Measurements from ENCODE around the gene GLS2. TPM values are rescaled to one million over a fixed set of nuclear protein-coding genes. Genes with fewer than 3 reads are reported as not detected.
"Not testable (repeated sequence)": the region's sequence is repeated elsewhere in the genome, so short reads cannot be mapped to it uniquely, and the experiment has no call there.

Gene GLS2
- total RNA-seq, 1 experiment from 2014 or later = not detected

DNA sequence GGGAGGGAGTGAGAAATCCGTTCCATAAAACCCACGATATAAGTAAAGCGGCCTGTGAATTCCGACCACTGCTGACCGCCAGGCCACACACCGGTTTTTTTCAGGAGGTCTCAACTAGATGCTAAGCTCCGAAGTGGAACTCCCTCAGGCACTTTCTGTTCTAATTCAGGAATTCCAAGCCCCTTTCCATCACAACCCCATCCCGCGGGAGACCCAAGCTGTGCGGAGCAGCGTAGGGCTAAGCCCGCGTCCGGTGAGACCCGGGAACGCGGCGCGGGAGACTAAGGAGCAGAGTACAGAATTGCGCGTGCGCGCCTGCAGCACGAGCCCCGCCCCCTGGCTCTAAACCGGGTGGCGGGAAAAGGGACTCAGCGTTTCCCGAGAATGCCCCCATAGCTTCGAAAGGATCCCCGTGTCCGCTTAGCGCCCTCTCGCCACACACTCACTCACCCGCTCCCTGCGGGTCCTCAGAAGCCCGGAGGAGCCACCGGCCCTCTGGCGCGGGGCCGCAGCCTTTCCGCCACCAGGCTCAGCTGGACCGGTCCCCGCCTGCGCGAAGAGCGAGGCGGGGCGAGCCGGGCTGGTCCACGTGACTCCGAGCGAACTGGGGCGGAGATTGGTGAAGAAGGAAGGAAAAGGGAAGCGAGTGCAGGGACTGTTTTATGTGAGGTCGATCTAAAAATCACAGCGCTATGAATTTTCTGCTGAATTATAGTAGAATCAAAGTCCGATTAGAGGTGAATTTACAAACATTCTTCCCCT, 38.9 kb downstream of the GLS2 start, which contains the start of gene TIMELESS:
TIMELESS (minus strand) TSS at position 567 of the 762 bp plus-strand sequence. CDS start 15,256 bp downstream, outside the sequence.
- DNase-seq (ENCODE audit: low read depth) = peak; percentile 90

DNA sequence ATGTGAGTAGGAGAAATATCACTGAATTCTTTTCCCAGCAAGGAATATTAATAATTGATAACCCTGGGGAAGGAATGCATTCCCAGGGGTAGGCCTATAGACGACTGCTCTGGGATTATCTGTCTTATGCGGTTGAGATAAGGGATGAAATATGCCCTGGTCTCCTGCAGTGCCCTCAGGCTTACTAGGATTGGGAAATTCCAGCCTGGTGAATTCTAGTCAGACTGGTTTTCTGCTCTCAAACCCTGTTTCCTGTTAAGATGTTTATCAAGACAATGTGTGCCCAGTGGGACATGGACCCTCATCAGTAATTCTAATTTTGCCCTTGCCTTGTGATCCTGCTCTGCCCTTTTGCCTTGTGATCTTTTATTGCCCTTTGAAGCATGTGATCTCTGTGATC, 44.8 kb downstream of the GLS2 start:
- not testable (repeated sequence) for DNase-seq (ENCODE audit: low read depth)

DNA sequence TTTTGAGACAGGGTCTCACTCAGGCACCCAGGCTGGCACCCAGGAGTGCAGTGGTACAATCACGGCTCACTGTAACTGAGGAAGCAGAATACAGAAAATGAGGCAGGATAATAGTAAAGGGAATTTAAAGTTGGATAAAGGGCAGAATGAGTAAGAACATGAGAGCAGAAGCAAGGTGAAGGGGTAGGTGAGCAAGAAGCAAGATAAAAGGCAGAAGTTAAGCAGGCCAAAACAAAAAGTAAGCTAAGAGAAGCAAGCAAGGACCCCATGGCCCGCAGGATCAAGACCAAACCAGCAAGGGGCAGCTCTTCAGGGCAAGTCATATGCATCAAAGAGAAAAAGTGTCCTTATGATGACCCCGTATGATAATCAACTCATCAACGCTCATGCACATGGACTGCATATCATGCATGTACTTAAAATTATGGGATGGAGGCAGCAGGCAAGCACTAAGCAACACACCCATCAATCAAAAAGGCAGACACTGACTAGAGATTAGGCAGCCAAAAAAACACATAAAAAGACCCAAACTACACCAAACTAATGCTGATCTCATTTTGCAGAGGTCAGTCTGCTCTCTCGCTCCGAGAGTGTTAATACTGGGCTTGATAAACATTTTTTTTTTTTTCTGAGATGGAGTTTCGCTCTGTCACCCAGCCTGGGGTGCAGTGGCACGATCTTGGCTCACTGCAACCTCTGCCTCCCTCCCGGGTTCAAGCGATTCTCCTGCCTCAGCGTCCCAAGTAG, 50.4 kb downstream of the GLS2 start:
- DNase-seq (ENCODE audit: low read depth) = no peak

DNA sequence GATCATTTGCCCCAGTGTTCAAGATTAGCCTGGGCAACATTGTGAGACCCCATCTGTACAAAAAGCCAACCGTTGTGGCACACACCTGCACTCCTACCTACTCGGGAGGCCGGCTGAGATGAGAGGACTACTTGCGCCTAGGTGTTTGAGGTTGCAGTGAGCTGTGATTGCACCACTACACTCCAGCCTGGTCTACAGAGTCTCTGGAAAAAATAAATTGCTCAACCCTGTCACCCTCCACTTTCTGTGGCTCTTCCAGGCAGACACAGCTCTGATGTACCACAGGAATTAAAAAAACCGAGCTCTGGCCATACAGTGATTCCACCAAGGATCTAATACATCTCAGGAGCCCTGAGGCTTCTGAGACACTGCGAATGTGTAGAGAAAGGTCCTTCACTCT, 53.1 kb downstream of the GLS2 start:
- DNase-seq (ENCODE audit: low read depth) = no peak

DNA sequence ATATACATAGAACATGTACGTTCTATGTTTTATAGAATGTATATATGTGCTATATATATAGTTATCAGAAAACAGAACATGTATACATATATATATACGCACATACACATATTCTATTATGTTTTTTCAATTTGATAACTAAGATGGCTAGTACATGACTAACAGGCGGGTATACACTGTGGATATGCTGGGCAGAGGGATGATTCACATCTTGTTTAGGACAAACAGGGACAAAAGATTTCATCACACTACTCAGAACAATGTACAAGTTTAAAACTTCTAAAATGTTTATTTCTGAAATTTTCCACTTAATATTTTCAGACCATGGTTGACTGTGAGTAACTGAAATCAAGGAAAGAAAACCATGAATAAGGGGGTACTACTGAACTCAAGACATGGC, 56.1 kb downstream of the GLS2 start:
- DNase-seq (ENCODE audit: low read depth) = no peak

DNA sequence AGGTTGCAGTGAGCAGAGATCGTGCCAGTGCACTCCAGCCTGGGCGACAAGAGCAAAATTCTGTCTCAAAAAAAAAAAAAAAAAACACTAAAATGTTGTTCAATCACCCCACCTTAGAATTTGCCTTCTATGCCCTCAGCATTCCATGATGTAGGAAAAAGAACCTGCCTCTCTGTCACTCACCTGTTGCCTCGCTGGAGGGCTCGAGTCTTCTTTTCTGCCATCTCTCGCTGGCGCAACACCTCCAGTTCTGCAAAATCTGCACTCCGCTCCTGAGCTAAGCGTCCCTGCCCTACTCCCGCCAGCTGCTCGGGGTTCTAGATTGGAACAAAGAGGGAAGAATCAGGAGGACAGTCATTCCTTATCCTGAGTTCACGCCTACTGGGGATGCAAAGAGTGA, 56.7 kb downstream of the GLS2 start:
- no peak for DNase-seq (ENCODE audit: low read depth)

DNA sequence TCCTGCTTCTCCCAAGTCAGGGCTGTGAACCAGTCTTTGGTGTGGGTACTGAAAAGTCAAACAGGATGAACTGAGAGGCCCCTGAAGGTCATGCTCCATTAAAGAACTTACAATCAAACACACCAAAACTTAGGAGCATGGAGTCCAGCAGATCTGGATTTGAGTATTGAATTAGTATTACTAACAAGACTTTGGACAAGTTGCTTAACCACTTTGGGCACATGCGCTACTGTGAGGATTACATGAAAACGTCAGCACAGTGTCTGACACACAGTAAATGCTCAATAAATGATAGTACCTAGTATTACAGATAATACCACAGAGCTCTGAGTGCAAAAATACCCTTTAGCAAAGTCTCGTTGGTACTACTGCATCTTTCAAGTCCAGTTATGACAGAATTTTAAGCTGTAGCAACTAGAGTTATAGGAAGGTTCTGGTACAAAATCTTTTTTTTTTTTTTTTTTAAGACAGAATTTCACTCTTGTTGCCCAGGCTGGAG, 62.0 kb downstream of the GLS2 start:
- DNase-seq (ENCODE audit: low read depth) = no peak

DNA sequence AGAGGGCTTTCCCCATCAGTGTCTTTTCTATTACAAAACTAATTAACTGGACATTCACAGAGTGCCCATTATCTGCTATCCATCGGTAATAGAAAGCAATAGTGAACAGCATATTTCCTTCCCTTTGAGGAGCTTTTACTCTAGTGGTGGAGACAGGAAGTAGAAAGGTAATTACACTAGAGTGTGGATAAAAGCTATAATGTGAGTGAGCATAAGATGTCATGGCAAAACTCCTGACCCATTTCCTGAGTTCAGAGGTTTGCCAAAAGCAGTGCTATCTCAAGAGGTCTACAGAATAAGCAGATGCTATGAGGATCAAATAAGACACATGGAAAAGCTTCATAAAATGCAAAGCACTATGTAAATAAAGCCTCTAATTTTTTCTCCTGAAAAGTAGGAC, 62.8 kb downstream of the GLS2 start:
- DNase-seq (ENCODE audit: low read depth) = no peak

Other genes starting within 250 kb of the GLS2 start
- 18.8 and 26.3 TPM in 2 replicates for gene ANKRD52, start 229.8 kb downstream of the GLS2 start, total RNA-seq (2014; rRNA removed; shearing (Covaris generic))
- 18.3 and 19.4 TPM in 2 replicates for gene COQ10A, start 221.2 kb downstream of the GLS2 start, total RNA-seq (2014; rRNA removed; shearing (Covaris generic))
- 122 and 174 TPM in 2 replicates for gene CS, start 187.8 kb downstream of the GLS2 start, total RNA-seq (2014; rRNA removed; shearing (Covaris generic))
- gene CNPY2, start 172.2 kb downstream of the GLS2 start, total RNA-seq (2014; rRNA removed; shearing (Covaris generic)) = 72.2 and 85.4 TPM in 2 replicates
- 10.0 and 16.9 TPM in 2 replicates for gene PAN2, start 154.2 kb downstream of the GLS2 start, total RNA-seq (2014; rRNA removed; shearing (Covaris generic))
- 0.43 TPM in 1 of 2 replicates, not detected in the other for gene IL23A, start 149.3 kb downstream of the GLS2 start, total RNA-seq (2014; rRNA removed; shearing (Covaris generic))
- gene STAT2, start 128.1 kb downstream of the GLS2 start, total RNA-seq (2014; rRNA removed; shearing (Covaris generic)) = 32.7 and 33.1 TPM in 2 replicates
- gene APOF, start 125.3 kb downstream of the GLS2 start, total RNA-seq (2014; rRNA removed; shearing (Covaris generic)) = not detected in 2 replicates
- gene TIMELESS, start 38.7 kb downstream of the GLS2 start, total RNA-seq (2014; rRNA removed; shearing (Covaris generic)) = 17.5 and 21.3 TPM in 2 replicates
- not detected in 2 replicates for gene MIP, start 33.5 kb downstream of the GLS2 start, total RNA-seq (2014; rRNA removed; shearing (Covaris generic))
- 2.3 and 2.9 TPM in 2 replicates for gene SPRYD4, start 19.6 kb downstream of the GLS2 start, total RNA-seq (2014; rRNA removed; shearing (Covaris generic))
- 30.9 and 33.3 TPM in 2 replicates for gene RBMS2, start 33.7 kb upstream of the GLS2 start, total RNA-seq (2014; rRNA removed; shearing (Covaris generic))
- 23.6 and 47.0 TPM in 2 replicates for gene BAZ2A, start 142.2 kb upstream of the GLS2 start, total RNA-seq (2014; rRNA removed; shearing (Covaris generic))
- 1,094 and 1,322 TPM in 2 replicates for gene ATP5F1B, start 157.8 kb upstream of the GLS2 start, total RNA-seq (2014; rRNA removed; shearing (Covaris generic))
- 124 and 305 TPM in 2 replicates for gene PTGES3, start 200.1 kb upstream of the GLS2 start, total RNA-seq (2014; rRNA removed; shearing (Covaris generic))
- gene NACA, start 237.1 kb upstream of the GLS2 start, total RNA-seq (2014; rRNA removed; shearing (Covaris generic)) = 1,958 and 2,010 TPM in 2 replicates